ENCODE measurements around the gene QPCT. TPM values are rescaled to one million over a fixed set of nuclear protein-coding genes. Genes with fewer than 3 reads are reported as not detected.
A peak's percentile ranks its signal among the peaks of the same experiment; 100 is the strongest.

QPCT gene
- total RNA-seq, 1 donor, result 8.3 TPM

DNA sequence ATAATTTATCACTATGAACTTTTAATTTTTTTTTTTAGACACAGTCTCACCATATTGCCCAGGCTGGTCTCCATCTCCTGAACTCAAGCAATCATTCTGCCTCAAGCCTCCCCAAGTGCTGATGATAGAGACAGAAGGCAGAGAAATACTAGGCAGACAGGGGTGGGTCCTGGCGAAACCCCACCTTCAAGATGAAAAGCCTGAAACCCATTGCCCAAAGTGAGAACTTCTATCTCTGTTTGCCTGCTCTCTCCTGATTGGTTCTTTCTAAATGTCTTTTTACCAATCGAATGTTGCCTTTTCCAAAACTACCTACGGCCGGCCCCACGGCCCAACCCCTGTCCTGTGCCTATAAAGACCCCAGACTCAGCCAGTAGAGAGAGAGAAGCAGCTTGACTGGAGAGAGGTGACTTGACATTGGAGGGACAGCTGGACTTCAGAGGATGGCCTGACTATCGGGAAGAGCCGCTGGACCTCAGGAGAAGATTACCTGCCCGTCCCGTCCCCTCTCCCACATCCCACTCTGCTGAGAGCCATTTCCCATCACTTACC, 41.7 kb upstream of the QPCT start:
- no peak overlapping the region for H3K4me3 ChIP-seq (ENCODE audit: low read depth, low read length)
- no peak for DNase-seq (ENCODE audit: low read depth)
- TF ChIP-seq, protein P1, sequence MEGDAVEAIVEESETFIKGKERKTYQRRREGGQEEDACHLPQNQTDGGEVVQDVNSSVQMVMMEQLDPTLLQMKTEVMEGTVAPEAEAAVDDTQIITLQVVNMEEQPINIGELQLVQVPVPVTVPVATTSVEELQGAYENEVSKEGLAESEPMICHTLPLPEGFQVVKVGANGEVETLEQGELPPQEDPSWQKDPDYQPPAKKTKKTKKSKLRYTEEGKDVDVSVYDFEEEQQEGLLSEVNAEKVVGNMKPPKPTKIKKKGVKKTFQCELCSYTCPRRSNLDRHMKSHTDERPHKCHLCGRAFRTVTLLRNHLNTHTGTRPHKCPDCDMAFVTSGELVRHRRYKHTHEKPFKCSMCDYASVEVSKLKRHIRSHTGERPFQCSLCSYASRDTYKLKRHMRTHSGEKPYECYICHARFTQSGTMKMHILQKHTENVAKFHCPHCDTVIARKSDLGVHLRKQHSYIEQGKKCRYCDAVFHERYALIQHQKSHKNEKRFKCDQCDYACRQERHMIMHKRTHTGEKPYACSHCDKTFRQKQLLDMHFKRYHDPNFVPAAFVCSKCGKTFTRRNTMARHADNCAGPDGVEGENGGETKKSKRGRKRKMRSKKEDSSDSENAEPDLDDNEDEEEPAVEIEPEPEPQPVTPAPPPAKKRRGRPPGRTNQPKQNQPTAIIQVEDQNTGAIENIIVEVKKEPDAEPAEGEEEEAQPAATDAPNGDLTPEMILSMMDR (IDR thresholded peaks at IDR 0.05; ENCODE audit: insufficient read depth, low read length), result no peak

DNA sequence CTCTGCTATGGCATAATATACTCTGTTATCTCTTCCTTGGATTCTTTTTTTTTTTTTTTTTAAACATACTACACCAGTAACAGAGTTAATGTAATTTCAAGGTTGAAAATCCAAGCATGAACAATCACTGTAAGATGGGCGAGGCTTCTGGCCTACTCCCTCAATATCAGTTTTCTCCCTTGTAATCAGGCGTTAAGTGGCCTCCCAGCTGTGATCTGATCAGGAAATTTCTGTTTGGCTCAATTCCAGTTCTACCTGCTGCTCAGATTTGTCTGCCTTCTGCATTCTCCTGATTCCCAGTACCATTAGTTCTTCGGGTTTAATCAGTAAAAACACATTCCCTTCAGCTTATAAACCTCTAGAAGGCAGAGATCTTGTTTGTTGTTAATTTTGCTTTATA, 38.4 kb upstream of the QPCT start:
- no peak for DNase-seq (ENCODE audit: low read depth)
- TF ChIP-seq, protein P1 (IDR thresholded peaks at IDR 0.05; ENCODE audit: insufficient read depth, low read length), result no peak
- H3K4me3 ChIP-seq (ENCODE audit: low read depth, low read length), result no peak overlapping the region

DNA sequence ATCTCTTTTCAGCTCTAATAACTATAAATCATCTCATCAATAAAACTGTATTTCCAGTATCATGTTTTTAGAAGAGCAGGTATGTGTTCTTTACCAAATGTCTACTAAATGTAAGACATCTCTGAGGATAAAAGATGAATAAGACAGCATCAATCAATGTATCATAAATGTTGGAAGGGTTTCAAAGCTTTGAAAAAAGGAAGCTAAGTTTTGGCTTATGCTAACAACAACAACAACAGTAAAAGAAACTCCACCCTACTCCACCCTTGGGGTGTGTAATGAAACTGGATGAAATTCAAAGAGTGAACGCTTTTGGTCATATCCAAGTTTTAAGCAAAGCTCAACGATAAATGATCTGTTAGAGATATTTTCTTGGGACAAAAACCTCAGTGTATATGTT, 36.9 kb upstream of the QPCT start:
- H3K4me3 ChIP-seq (ENCODE audit: low read depth, low read length), result no peak overlapping the region
- TF ChIP-seq, protein P1 (IDR thresholded peaks at IDR 0.05; ENCODE audit: insufficient read depth, low read length), result no peak
- DNase-seq (ENCODE audit: low read depth), result no peak

DNA sequence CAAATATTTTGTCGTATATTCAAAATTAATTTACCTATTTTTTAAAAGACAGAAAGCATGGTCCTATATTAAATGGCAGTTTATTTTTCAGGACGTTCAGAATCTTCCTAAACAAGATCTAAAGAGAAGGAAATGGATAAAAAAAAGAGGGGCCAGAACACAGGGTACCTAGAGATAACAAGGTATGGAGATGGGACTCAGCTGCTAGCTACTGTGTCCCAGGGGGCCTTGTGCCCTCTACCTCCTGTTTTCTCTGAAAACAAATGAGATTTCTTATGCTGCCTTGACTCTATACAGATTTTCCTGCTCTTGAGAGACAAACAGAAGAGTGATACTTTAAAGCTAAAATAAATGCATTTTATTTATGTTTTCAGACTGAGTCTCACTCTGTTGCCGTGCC, 29.1 kb upstream of the QPCT start:
- H3K4me3 ChIP-seq (ENCODE audit: low read depth, low read length), result no peak overlapping the region
- TF ChIP-seq, protein P1 (IDR thresholded peaks at IDR 0.05; ENCODE audit: insufficient read depth, low read length), result no peak
- no peak for DNase-seq (ENCODE audit: low read depth)

DNA sequence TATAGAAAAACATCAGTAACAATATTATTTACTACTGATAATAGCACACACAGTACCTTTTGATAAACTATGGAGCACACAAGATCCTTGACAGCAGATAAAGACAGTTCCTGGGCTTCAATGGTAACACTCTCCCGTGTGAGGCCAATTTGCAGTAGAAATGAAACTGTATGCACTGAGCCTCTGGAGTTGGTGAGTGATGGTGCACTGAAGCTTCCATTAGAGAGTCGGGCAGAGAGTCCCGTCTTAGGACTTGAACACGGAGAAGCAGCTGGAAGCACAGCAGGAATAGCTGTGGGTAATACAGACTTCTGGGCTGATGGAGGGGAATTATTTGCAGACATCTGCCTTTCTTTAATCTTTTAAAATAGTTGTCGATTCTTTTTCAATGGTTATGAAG, 28.2 kb upstream of the QPCT start:
- H3K4me3 ChIP-seq (ENCODE audit: low read depth, low read length), result no peak overlapping the region
- no peak for DNase-seq (ENCODE audit: low read depth)
- TF ChIP-seq, protein P1 (IDR thresholded peaks at IDR 0.05; ENCODE audit: insufficient read depth, low read length), result no peak

DNA sequence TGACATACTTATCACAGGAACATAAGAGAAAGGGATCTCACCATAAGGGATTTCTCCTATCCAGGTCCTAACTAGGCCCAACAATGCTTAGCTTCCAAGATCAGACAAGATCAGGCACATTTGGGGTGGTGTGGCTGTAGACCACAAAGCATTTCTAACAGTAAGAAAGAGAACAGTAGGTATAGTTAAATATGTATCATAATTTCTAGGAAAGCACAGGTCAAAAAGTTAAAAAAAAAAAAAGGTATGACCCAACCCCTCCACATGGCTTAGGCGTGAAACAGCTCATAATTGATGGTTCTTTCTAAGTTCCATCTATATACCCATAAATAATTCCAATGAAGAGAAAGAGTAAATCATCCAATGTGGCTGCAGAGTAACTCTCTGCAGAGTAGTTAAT, 26.7 kb upstream of the QPCT start:
- no peak for DNase-seq (ENCODE audit: low read depth)
- TF ChIP-seq, protein P1 (IDR thresholded peaks at IDR 0.05; ENCODE audit: insufficient read depth, low read length), result no peak
- no peak overlapping the region for H3K4me3 ChIP-seq (ENCODE audit: low read depth, low read length)

DNA sequence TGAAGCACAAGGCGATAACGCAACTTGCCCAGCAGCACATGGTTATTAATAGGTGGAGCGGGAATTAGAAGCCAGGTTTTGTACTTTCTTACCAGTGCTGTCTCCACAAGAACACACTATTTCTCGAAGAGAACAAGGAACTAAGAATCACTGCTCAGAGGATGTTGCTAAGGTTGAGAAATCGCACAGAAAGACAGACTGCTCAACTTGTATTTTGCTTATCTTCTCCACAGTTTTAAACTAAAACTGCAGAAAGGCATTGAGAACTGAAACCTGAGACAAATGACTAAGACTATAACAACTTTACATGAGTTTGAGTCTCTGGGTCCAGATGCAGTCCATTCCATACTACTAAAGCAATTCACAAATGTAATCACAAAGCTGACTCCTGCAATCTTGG, 26.0 kb upstream of the QPCT start:
- peak overlapping the region; percentile 26 for H3K4me3 ChIP-seq (ENCODE audit: low read depth, low read length)
- peak; percentile 86 for DNase-seq (ENCODE audit: low read depth)
- TF ChIP-seq, protein P1 (IDR thresholded peaks at IDR 0.05; ENCODE audit: insufficient read depth, low read length), result no peak

Measured in fibroblast of the aortic adventitia (primary cell).